Pancreas (tissue), 10 donors: ENCODE results near the gene CAPN3. TPM values are rescaled to one million over a fixed set of nuclear protein-coding genes. Genes with fewer than 3 reads are reported as not detected.

Experiments used
- ATAC-seq, 4 donors: fragments of 200-7000 bp; cut with Tn5 transposase; one replicate each; pipeline versions ENCODE4 v1.8.0 to v1.9.1; 2020; ENCODE audit warnings: mild to moderate bottlenecking in 4 of 4, moderate library complexity in 4 of 4
- DNase-seq, 6 donors: peaks; one replicate each; pipeline ENCODE4 v3.0.0-alpha.2; 2020
- FAIRE-seq: peaks from 2 replicates; lab custom pipeline; 2012; peaks lifted over from hg19 to GRCh38; lab: Jason Lieb, UNC
- H3K27ac ChIP-seq, 4 donors: fragments of 200-600 bp; sonication (generic); 1 replicate in 3 of 4; 2 replicates in 1 of 4; pipeline versions ENCODE4 v1.5.0 to v1.8.0; 2020
- H3K27me3 ChIP-seq, 4 donors: fragments of 200-600 bp; one replicate each; pipeline ENCODE4 v1.8.0; 2021
- H3K36me3 ChIP-seq, 3 donors: fragments of 200-600 bp; sonication (generic) in 1 of 3; one replicate each; pipeline versions ENCODE4 v1.5.0 to v1.8.0; 2020 to 2021
- H3K4me1 ChIP-seq, 3 donors: fragments of 200-600 bp; one replicate each; pipeline ENCODE4 v1.8.0; 2021
- H3K4me3 ChIP-seq, 4 donors: fragments of 200-600 bp; sonication (generic) in 2 of 4; one replicate each; pipeline versions ENCODE4 v1.5.0 to v1.8.0; 2020 to 2021
- H3K9me3 ChIP-seq, 4 donors: fragments of 200-600 bp; one replicate each; pipeline ENCODE4 v1.8.0; 2021
- WGBS, 2 donors: extraction: QIAGEN DNeasy Blood & Tissue Kit; methylation state at CpG; one replicate each; pipeline ENCODE4 v1.1.7; 2013; 5-methylcytosine and 5-hydroxymethylcytosine counted together
- intact Hi-C, 3 donors: fragments of 100-400 bp; cut with DNase I; formaldehyde crosslinking; loops; one replicate each; pipeline versions ENCODE4 v1.11.1 to v1.14.2; 2022
- polyA plus RNA-seq, 2 donors: library from polyadenylated mRNA; stranded (reverse); fragments of 200-250 nt; gene quantifications; one replicate each; pipeline ENCODE4 v1.2.3, GENCODE V29; 2013
- total RNA-seq, 6 donors: library from RNA; stranded (reverse); fragmentation: NEBNext Ultra II Directional in 4 of 6; extraction: Animal tissue kit (Norgen Biotek cat#: 25700) in 4 of 6; gene quantifications; one replicate each; pipeline versions ENCODE4 v1.2.1 to v1.2.4, GENCODE V29; 2021 to 2023
- TF ChIP-seq, protein P1 (sequence below), 4 donors: fragments of 200-600 bp; sonication (generic) in 3 of 4; IDR thresholded peaks; one replicate each; pipeline versions ENCODE4 v1.5.0 to v1.8.0; 2021; ENCODE audit warnings: antibody characterized with exemption in 4 of 4
- donor health status: healthy with polysubstance abuse.
- donor health status: DM: no; HTN: no; CAD: no; lungs with moderate emphysema.
- donor health status: DM: no; HTN: no; CAD: no.
- donor health status: control.
- donor health status: control.
- donor health status: Bipolar disorder and iron deficiency.
- donor health status: DM: yes; HTN: yes; CAD: no.
- donor health status: DM: no; HTN: no; CAD: no.
- donor health status: DM: no; HTN: no; CAD: no.
- donor health status: DM: yes; HTN: yes; CAD: no.

CAPN3 gene
- total and polyA plus RNA-seq, 8 donors: 1.8 to 35.8 (median 4.5) TPM

DNA sequence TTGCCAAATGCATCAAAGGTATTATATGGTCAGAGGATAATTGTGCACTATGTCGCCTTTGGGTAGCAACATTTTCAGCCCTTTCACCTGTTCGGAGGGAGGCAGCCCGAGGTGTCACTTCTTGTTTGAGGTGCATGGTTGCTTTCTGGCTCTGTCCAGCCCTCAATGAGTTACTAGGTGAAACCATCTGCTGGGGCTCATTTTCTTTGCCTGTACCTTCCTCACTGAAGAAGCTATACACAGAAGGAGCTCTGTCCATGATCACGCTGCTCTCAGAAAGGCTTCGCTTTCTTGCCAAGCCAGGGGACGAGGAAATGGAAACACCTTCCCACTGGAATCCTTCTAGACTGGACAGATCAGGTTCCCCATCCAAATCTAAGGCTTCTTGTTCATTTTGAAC is 89.0 kb downstream of the CAPN3 start:
- Histone ChIP-seq H3K4me1 (no peaks in the 10 kb centered on the region), H3K27me3 (no peaks in the 10 kb centered on the region), H3K36me3 (peaks cover 0 to 46% (median 18%) of the 10 kb centered on the region in 3 donors), H3K27ac (no peak overlapping the region), H3K9me3 (no peaks in the 10 kb centered on the region), H3K4me3 (no peak overlapping the region)
- intact Hi-C loops: no loop called here
- no peak for DNase-seq
- 93 to 94% methylated on average over 6 of the region's 6 CpGs for WGBS, 2 donors
- no peak for ATAC-seq
- TF ChIP-seq, protein P1, sequence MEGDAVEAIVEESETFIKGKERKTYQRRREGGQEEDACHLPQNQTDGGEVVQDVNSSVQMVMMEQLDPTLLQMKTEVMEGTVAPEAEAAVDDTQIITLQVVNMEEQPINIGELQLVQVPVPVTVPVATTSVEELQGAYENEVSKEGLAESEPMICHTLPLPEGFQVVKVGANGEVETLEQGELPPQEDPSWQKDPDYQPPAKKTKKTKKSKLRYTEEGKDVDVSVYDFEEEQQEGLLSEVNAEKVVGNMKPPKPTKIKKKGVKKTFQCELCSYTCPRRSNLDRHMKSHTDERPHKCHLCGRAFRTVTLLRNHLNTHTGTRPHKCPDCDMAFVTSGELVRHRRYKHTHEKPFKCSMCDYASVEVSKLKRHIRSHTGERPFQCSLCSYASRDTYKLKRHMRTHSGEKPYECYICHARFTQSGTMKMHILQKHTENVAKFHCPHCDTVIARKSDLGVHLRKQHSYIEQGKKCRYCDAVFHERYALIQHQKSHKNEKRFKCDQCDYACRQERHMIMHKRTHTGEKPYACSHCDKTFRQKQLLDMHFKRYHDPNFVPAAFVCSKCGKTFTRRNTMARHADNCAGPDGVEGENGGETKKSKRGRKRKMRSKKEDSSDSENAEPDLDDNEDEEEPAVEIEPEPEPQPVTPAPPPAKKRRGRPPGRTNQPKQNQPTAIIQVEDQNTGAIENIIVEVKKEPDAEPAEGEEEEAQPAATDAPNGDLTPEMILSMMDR (IDR thresholded peaks at IDR 0.05): no peak
- FAIRE-seq: no peak

- no peak overlapping the region for H3K4me3 ChIP-seq
- H3K36me3 ChIP-seq: peaks cover 0 to 35% (median 18%) of the 10 kb centered on the region in 3 donors
- TF ChIP-seq, protein P1 (IDR thresholded peaks at IDR 0.05): no peak
- H3K27me3 ChIP-seq: no peaks in the 10 kb centered on the region
- H3K4me1 ChIP-seq: no peaks in the 10 kb centered on the region
- FAIRE-seq (no peak), DNase-seq (no peak), ATAC-seq (no peak)
- H3K9me3 ChIP-seq: no peaks in the 10 kb centered on the region
- 94 to 96% methylated on average over 13 of the region's 13 CpGs for WGBS, 2 donors
- no peak overlapping the region for H3K27ac ChIP-seq
- intact Hi-C loops: no loop called here
Measured at GRCh38 chr15:42449770-42450424, 90.6 kb downstream of the CAPN3 start.

DNA sequence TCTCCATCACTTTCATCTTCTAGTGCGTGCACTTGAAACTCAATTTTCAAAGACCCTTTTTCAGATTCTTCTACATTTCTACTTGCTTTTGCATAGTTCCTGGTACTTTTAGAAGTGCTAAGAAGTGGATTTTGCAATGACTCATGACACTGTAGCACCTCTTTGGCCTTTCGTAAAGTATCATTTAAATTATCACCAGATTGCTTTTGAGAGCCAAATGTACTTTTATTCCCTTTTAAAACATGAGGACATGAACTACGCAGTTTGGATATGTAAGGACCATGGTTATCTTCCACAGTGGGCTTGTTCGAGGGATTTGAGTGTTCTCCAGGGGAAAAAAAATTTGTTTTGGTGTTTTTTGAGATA is 91.1 kb downstream of the CAPN3 start:
- Histone ChIP-seq H3K36me3 (peaks cover 0 to 31% (median 18%) of the 10 kb centered on the region in 3 donors), H3K4me1 (no peaks in the 10 kb centered on the region), H3K27ac (no peak overlapping the region), H3K4me3 (no peak overlapping the region), H3K27me3 (no peaks in the 10 kb centered on the region), H3K9me3 (no peaks in the 10 kb centered on the region)
- FAIRE-seq (no peak), DNase-seq (no peak), ATAC-seq (no peak)
- WGBS, 2 donors: 95 to 96% methylated on average over 4 of the region's 4 CpGs
- intact Hi-C loops: no loop called here
- TF ChIP-seq, protein P1 (IDR thresholded peaks at IDR 0.05): no peak

DNA sequence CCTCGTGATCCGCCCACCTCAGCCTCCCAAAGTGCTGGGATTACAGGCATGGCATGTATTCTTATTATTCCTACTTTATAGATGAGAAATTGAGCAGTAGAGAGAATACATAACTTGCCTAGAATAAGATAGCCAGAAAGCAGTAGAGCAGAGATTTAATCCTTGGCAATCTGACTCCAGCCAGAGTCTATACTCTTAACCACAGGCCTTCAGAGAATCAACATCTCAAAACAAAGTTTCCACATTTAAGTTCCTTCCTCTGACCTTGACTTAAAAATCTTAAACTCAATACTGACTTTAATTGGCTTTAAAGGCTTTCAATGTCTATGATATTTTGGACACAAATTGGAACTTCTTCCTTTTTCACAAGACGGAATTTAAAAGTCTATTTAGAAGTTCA is 94.5 kb downstream of the CAPN3 start:
- ATAC-seq: no peak
- TF ChIP-seq, protein P1 (IDR thresholded peaks at IDR 0.05): no peak

GRCh38 chr15:42456531-42456930 is 97.2 kb downstream of the CAPN3 start:
- Histone ChIP-seq H3K36me3 (peaks cover 0 to 3% (median 0%) of the 10 kb centered on the region in 3 donors), H3K9me3 (no peaks in the 10 kb centered on the region), H3K27me3 (no peaks in the 10 kb centered on the region), H3K27ac (peak overlapping the region in 2 of 4 donors; percentile 78 to 79), H3K4me3 (no peak overlapping the region), H3K4me1 (peaks cover 0 to 12% (median 0%) of the 10 kb centered on the region in 3 donors)
- no peak for ATAC-seq
- intact Hi-C loops: no loop called here
- FAIRE-seq: no peak
- TF ChIP-seq, protein P1 (IDR thresholded peaks at IDR 0.05): no peak
- DNase-seq: no peak

More for the DNA sequence above, 94.5 kb downstream of the CAPN3 start:
- 86 to 95% methylated on average over 3 of the region's 3 CpGs for WGBS, 2 donors
- no peaks in the 10 kb centered on the region for H3K27me3 ChIP-seq
- H3K36me3 ChIP-seq: peaks cover 0 to 21% (median 9%) of the 10 kb centered on the region in 3 donors
- no peak for DNase-seq
- H3K4me1 ChIP-seq: peaks cover 0 to 12% (median 0%) of the 10 kb centered on the region in 3 donors
- H3K4me3 ChIP-seq: no peak overlapping the region
- intact Hi-C loops: no loop called here
- H3K27ac ChIP-seq: no peak overlapping the region
- H3K9me3 ChIP-seq: no peaks in the 10 kb centered on the region
- FAIRE-seq: no peak
